GM19043 (cell line): Measurements from ENCODE around the gene ZBTB42.
"Not testable (repeated sequence)": the region's sequence is repeated elsewhere in the genome, so short reads cannot be mapped to it uniquely, and the experiment has no call there.

ENCODE experiments used
- ATAC-seq: cut with Tn5 transposase; IDR thresholded peaks from one replicate; pipeline ENCODE4 v1.9.1; 2021; ENCODE audit warnings: low read depth; ENCODE audit not compliant: unreplicated experiment

Gene ZBTB42

GRCh38 chr14:104804481-104805325 lies 3.8 kb downstream of the ZBTB42 start:
- no peak for ATAC-seq

GRCh38 chr14:104805326-104805678 lies 4.4 kb downstream of the ZBTB42 start:
- ATAC-seq: no peak

GRCh38 chr14:104805941-104806624 lies 5.2 kb downstream of the ZBTB42 start:
- no peak for ATAC-seq

GRCh38 chr14:104806625-104807465 lies 5.9 kb downstream of the ZBTB42 start:
- ATAC-seq: no peak

- no peak for ATAC-seq
These were observed 7.6 kb downstream of the ZBTB42 start for GRCh38 chr14:104808456-104808855.

DNA sequence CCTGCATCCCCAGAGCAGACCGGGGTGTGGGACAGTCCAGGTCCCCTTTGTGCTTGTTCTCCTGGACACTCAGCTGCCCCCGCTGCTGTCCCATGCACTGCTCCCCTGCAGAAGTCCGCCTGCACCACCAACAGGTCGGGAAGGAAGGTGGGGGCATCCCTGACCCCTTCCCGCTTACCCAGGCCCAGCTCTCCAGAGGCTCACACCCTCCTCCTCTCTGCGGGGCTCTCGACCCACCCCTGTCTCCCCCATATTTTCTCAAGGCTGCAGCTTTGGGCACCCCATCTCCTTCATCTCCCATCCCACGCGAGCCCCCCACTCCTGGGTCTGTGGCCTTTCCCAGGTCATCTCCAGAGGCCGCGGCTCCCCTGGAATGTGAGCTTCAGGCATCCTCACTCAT lies 9.4 kb downstream of the ZBTB42 start:
- no peak for ATAC-seq

- ATAC-seq: no peak
These were observed 12.4 kb downstream of the ZBTB42 start for GRCh38 chr14:104813286-104813685.

DNA sequence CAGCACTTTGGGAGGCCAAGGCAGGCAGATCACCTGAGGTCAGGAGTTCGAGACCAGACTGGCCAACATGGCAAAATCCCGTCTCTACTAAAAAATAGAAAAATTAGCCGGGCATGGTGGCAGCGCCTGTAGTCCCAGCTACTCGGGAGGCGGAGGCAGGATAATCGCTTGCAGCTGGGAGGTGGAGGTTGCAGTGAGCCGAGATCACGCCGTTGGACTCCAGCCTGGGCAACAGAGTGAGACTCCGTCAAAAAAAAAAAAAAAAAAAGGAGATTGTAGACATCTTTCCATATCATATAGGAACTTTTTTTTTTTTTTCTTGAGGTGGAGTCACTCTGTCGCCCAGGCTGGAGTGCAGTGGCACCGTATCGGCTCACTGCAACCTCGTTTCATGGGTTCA lies 13.8 kb downstream of the ZBTB42 start:
- ATAC-seq: not testable (repeated sequence)

DNA sequence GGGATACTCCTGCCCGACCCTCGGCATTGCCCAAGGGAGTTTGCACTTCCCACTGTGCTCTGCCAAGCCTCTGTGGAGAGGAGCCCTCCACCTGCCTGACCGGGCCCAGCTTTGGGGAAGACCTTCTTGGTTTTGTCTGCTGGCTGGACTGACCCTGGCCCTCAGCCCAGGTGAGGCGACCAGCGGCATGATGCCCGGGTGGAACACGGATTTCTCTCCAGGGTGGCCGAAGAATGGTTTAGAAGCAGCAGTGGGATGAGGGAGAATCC lies 15.6 kb downstream of the ZBTB42 start:
- ATAC-seq: no peak

- no peak for ATAC-seq
These were observed 17.2 kb downstream of the ZBTB42 start for GRCh38 chr14:104817930-104818713.

GRCh38 chr14:104818714-104819161 lies 17.8 kb downstream of the ZBTB42 start:
- no peak for ATAC-seq

GRCh38 chr14:104819361-104819781 lies 18.5 kb downstream of the ZBTB42 start:
- no peak for ATAC-seq

DNA sequence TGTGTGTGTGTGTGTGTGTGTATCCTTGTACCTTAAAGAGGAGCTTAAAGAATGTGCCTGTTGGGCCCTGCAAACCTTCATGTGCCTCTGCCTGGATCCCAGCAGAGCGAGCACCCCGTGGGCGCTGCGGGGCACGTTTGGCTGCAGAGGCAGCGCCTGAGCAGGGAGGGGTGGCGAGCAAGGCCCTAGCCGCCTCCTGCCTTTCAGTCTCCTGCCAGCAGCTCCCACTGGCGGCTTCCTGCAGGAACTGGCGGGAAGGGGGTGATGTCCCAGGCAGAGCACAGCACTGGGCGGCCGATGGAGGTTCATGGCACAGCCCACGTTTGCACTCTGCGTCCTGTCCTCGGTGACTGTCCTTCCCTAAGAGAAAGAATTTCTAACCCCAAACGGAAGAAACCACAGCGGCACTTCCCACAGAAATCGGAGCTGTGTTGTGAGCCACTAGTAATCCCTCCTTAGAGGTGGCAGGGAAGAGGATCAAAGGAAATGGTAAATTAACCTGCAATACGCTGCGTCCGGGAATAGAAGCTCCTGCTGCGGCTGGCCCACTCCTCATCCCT lies 19.8 kb downstream of the ZBTB42 start:
- ATAC-seq: no peak

- ATAC-seq: no peak
These were observed 20.5 kb downstream of the ZBTB42 start for GRCh38 chr14:104821229-104821945.

DNA sequence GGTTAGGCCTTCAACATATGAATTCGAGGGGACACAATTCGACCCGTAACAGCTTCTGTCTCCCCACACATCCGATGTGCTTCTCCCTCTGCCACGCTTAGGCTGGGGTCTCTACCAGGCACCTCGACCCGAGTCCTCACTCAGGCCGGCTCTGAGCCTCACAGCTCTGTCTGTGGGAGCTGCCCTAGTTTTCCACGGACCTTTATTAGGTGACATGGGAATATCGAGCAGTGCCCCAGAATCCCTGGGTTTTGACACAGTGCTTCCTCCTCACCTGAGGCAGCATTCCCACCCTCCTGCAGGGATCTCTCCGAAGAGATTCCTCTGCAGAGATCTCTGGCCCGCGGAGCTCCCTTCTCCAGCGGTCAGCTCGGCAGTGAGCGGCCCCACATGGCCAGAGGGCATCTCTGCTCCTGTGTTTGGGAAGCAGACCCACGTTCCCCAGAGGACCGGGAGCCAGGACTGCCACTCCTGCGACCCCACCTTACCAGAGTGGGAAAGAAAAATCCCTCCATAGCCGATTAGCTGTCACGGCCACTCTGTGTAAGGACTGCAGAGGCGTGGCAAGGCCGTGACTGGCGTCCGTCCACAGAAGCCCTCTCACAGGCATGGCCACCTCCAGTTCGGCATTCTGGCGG lies 21.2 kb downstream of the ZBTB42 start:
- ATAC-seq: no peak

GRCh38 chr14:104822821-104823615 lies 22.1 kb downstream of the ZBTB42 start:
- no peak for ATAC-seq

DNA sequence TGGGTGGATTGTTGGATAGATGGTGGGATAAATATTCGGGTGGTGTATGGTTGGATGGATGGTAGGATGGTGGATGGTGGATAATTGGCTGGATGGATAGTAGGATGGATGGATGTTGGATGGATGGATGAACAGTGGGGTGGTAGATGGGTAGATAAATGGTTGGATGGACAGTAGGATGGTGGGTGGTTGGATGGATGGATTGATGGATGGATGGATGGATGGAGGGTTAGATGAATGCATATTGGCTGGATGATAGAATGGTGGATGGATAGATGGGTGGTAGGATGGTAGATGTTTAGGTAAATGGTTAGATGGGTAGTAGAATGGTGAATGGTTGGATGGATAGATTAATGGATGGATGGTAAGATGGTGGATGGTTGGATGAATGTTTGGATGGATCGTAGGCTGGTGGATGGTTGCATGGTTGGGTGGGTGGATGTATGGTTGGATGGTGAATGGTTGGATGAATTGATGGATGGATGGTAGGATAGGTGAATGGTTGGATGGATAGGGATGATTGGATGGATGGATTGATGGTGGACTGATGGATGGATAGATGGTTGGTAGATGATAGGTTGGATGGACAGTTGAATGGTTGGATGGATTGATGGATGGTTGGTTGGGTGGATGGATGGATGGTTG lies 23.6 kb downstream of the ZBTB42 start:
- ATAC-seq: no peak
